ENCODE measurements around the gene APOE. TPM values are rescaled to one million over a fixed set of nuclear protein-coding genes. Genes with fewer than 3 reads are reported as not detected.

Gene APOE
- total and polyA plus RNA-seq, 9 of the 15 experiments (the other 6 are each of a cell fraction or from before 2014, with no cell fraction given): 0.14 to 180 (median 58.1) TPM; not detected in 1

- peak; percentile 96 to 98 (median 97) for DNase-seq (ENCODE audit: extremely low read depth in 1 of 4, low spot score in 3 of 4)
- peaks cover 7% of the 10 kb centered on the region for H3K9me1 ChIP-seq (ENCODE audit: control insufficient read depth, insufficient read depth, low read length)
- peaks cover 13% of the 10 kb centered on the region; the same call in 1 of the 2 replicates for H4K20me1 ChIP-seq (replicated peaks; ENCODE audit: control insufficient read depth, insufficient read depth, low read length)
- peaks cover 21% of the 10 kb centered on the region; the same call in 2 of the 3 replicates for H3K36me3 ChIP-seq (ENCODE audit: control insufficient read depth, insufficient read depth, low read length)
- peak within 1 kb of the TSS; percentile 100 for H3K4me3 ChIP-seq
- H3K27me3 ChIP-seq (ENCODE audit: control insufficient read depth in 2 of 2, insufficient read depth in 2 of 2, low read length in 2 of 2): no peaks in the 10 kb centered on the region
- H3K4me2 ChIP-seq (ENCODE audit: insufficient read depth, low read length): peak within 1 kb of the TSS; percentile 100
- intact Hi-C loops (cut with micrococcal nuclease): no loop called here
- WGBS (ENCODE audit: insufficient coverage, low coverage, missing lambda C conversion rate): under 1% methylated on average over 54 of the region's 65 CpGs
- peaks cover 16 to 31% of the 10 kb centered on the region in 2 experiments; a peak in 4 of 5 replicates for H3K4me1 ChIP-seq (replicated peaks in 1 of 2; ENCODE audit: control insufficient read depth in 2 of 2, insufficient read depth in 2 of 2, low read length in 2 of 2)
- peak; percentile 97 for ATAC-seq
- ChIA-PET CTCF (ENCODE audit: low intra/inter-chr PET ratio) (interaction anchor here (1.1 kb wide), 1 partner anchor 52 kb away, joined by 3 read pairs; no protein-coding TSS in a partner anchor), POLR2A (interaction anchor here (0.6 to 1.6 kb wide), 12 partner anchors 11 to 1790 kb away, joined by 3 to 8 read pairs (median 4); partner anchors contain the start of genes APOE and TRAPPC6A)
- H2AFZ ChIP-seq (ENCODE audit: low read depth, low read length): peak within 1 kb of the TSS; percentile 92
- peak within 1 kb of the TSS; percentile 89 to 100 for H3K9ac ChIP-seq (ENCODE audit: insufficient read depth in 1 of 2, low read depth in 2 of 2, low read length in 2 of 2)
- peak; percentile 91 for FAIRE-seq
- H3K79me2 ChIP-seq (ENCODE audit: control insufficient read depth, insufficient read depth, low read length): peaks cover 56% of the 10 kb centered on the region
- TSS peak; percentile 94 for BruUV-seq (replicated peaks)
- H3K9me3 ChIP-seq (replicated peaks; ENCODE audit: control insufficient read depth, insufficient read depth, low read depth, low read length): no peaks in the 10 kb centered on the region
- in situ Hi-C loops (cut with MboI): loop anchor here (5.0 kb wide), 1 partner anchor 43 kb away; the partner anchor contains the start of gene APOC1
- peak within 1 kb of the TSS; percentile 90 for H3K27ac ChIP-seq (ENCODE audit: extremely low read depth, low read depth, low read length)
- TF ChIP-seq NEUROD1 (IDR thresholded peaks at IDR 0.05; ENCODE audit: borderline replicate concordance, low read depth, low read length, partially characterized antibody): peak; percentile 75
- TF ChIP-seq SMARCC2 (IDR thresholded peaks at IDR 0.05; ENCODE audit: low read depth): no peak
- TF ChIP-seq E2F6 (IDR thresholded peaks at IDR 0.05; ENCODE audit: borderline replicate concordance in 1 of 2, extremely low read depth in 1 of 2, insufficient read depth in 1 of 2, insufficient read length in 1 of 2, low read depth in 1 of 2, low read length in 1 of 2, poor library complexity in 1 of 2, severe bottlenecking in 1 of 2): peak in 1 of 2 experiments; percentile 9
- TF ChIP-seq KLF6 (CRISPR knock-in tag; IDR thresholded peaks at IDR 0.05; ENCODE audit: borderline replicate concordance): no peak
- peak; percentile 76; the same call in 1 of the 2 replicates for TF ChIP-seq ELF4 (CRISPR knock-in tag; IDR thresholded peaks at IDR 0.05)
- peak; percentile 98 for TF ChIP-seq C11orf30 (IDR thresholded peaks at IDR 0.05; ENCODE audit: low read depth)
- TF ChIP-seq POU5F1 (IDR thresholded peaks at IDR 0.05; ENCODE audit: borderline replicate concordance, low read depth, low read length, partially characterized antibody): peak; percentile 91
- TF ChIP-seq ARNT (IDR thresholded peaks at IDR 0.05): peak; percentile 89 to 96
- no peak for TF ChIP-seq HMG20B (CRISPR knock-in tag; IDR thresholded peaks at IDR 0.05)
- TF ChIP-seq PML (IDR thresholded peaks at IDR 0.05; ENCODE audit: low read length): peak; percentile 80
- TF ChIP-seq HDAC6 (IDR thresholded peaks at IDR 0.05; ENCODE audit: low read depth, low read length): no peak
- no peak for TF ChIP-seq NR0B1 (IDR thresholded peaks at IDR 0.05; ENCODE audit: partially characterized antibody)
- TF ChIP-seq PBX2 (CRISPR knock-in tag; IDR thresholded peaks at IDR 0.05; ENCODE audit: low read depth): no peak
- no peak for TF ChIP-seq PBX2 (tag; conservative IDR thresholded peaks at IDR 0.05; ENCODE audit: low read depth)
- peak in 1 of 2 experiments; percentile 95; a peak in 2 of 4 replicates for TF ChIP-seq TRIM24 (IDR thresholded peaks at IDR 0.05)
- no peak for TF ChIP-seq CSDE1 (IDR thresholded peaks at IDR 0.05)
Observed at GRCh38 chr19:44954649-44955504, 49.3 kb downstream of the APOE start, which contains the start of gene CLPTM1. CLPTM1 (plus strand) TSS chr19:44955380; CDS start chr19:44955396, 16 bp downstream.
